ENCODE results near the gene PDK2. TPM values are rescaled to one million over a fixed set of nuclear protein-coding genes. Genes with fewer than 3 reads are reported as not detected.
A peak's percentile ranks its signal among the peaks of the same experiment; 100 is the strongest.

Gene PDK2
- total RNA-seq, 3 donors from 2014 or later: 8.8 to 11.7 (median 9.2) TPM

DNA sequence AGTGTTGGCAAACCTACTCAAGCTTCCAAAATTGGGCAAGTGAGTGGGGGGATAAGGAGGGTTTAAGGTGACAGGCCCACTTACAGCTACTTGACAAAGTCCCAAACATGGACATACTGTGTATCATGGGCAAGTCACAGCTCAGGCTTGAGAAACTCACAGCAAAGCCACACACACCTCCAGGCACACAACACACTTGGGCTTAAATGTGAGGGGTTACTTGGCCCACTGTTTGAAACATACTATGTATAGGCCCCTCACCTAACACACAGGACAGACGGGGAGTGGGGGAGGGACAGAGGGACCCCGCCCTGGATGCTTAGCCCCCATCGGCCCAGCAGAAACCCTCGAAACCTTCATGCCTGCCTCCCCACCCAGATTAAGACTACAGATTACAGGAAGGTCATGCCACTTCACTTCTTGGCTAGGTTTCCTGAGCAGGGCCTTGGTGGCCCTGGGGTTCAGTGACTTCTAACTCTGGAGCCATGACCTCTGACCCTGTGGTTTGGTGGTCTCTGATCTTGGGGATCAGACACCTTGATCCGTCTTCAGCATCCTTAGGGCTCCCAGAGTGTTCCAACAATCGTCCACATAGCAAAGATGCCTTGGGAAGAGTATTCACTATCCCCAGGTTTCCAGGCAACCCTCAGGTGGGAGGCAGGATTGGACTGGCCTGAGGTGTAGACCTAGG is 37.1 kb downstream of the PDK2 start:
- H3K4me1 Mint-ChIP-seq (ENCODE audit: low read depth): peaks cover 24% of the 10 kb centered on the region
- H3K36me3 Mint-ChIP-seq (ENCODE audit: insufficient read depth): peaks cover 15% of the 10 kb centered on the region
- H3K27me3 Mint-ChIP-seq (ENCODE audit: low read depth): peaks cover 9% of the 10 kb centered on the region
- H3K4me3 Mint-ChIP-seq: no peak overlapping the region
- ATAC-seq: no peak
- H3K9me3 Mint-ChIP-seq: no peaks in the 10 kb centered on the region
- no peak for DNase-seq

DNA sequence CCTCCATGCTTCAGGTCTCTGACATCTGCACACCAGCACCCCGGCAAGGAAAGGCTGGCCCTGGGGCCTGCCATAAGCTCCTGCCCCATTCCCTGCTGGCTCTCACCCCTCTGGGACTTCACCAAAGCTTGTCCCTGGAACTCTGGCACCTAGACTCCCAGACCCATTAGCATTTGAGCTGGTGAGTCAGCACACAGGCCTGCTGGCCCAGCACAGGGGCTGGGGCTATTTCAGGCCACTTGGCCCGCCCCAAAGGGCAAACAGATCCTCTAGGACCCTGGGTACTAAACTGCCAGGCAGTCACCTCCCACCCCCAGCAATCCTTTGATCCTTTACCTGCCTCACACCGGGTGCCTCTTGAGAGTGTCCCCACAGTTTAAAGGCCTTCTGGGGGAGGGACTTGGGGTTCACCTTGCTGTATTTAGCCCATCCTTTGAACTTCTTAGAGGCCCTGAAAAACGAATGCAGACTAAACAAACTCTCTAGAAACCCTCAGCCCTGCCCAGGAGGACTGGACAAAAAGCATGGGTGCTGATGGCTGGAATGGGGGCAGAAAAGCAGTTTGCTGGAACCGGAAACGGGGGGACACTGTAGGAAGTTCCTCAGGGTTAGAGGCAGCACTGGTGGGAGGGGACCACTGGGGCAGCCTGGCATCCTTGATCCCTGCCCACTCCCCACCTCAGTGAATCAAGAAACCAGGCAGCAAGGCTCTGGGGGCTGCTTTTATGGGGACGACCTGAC is 38.0 kb downstream of the PDK2 start:
- DNase-seq (no peak), ATAC-seq (no peak)
- Mint-ChIP-seq H3K4me1 (ENCODE audit: low read depth) (peaks cover 22% of the 10 kb centered on the region), H3K9me3 (no peaks in the 10 kb centered on the region), H3K36me3 (ENCODE audit: insufficient read depth) (peaks cover 22% of the 10 kb centered on the region), H3K4me3 (no peak overlapping the region), H3K27me3 (ENCODE audit: low read depth) (peaks cover 9% of the 10 kb centered on the region)

DNA sequence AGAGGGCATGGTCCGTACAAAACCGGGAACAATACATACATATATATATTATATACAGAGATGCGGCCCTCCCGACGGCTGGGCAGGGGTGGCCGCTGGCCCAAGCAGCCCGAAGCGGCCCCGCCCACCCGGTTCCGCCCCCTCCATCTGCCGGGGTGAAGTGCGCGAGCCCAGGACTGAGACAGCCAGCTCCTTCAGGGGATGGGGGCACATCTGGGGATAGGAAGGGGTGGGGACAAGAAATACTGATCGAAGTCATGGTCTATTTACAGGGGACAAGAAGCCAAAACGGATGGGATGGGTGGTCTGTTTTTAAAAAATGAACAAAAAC is 38.6 kb downstream of the PDK2 start:
- H3K27me3 Mint-ChIP-seq (ENCODE audit: low read depth): peaks cover 4% of the 10 kb centered on the region
- peaks cover 27% of the 10 kb centered on the region for H3K36me3 Mint-ChIP-seq (ENCODE audit: insufficient read depth)
- ATAC-seq: no peak
- no peak for DNase-seq
- peaks cover 18% of the 10 kb centered on the region for H3K4me1 Mint-ChIP-seq (ENCODE audit: low read depth)
- H3K4me3 Mint-ChIP-seq: no peak overlapping the region
- no peaks in the 10 kb centered on the region for H3K9me3 Mint-ChIP-seq

DNA sequence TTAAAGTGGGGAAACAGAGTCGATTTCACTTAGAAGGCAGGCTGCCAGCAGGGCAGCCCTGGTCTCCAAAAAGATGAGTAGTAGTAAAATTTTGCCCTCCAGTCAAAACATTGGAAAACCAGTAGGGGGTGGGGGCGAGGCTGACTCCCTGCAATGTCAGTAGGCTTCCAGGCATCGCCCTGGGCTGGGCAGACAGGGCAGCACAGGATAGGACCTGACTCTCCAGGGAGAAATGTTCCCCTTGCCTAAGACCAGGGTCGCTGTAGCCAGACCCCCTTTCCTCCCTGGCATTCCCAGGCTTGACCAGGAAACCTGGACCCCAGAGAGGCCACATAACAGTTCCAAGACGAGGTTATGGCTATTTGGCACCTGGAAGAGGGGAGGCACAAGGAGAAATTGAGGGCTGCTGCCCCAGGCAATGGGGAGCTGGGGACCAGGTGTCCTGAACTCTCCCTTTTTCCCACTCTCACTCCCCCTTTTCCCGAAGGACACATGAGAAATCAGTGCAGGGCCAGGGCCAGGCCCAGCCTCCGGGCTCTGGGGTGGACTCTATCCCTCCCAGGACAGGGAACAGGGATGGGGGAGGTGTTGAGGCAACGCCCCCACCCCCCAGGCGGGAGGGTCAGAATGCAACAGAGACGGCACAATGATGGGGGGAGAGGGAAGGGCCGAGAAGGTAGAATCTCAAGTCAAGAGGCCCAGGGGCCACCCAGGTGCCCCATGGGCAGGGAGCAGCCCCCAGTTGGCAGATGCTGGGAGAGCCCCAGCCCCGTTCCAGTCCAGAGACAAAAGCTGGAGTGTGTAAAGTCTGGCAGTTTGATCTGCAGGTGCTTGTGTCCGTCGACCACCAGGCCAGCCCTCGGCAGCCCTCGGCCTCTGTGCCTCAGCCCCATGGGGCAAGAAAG is 39.3 kb downstream of the PDK2 start:
- H3K9me3 Mint-ChIP-seq: no peaks in the 10 kb centered on the region
- H3K4me1 Mint-ChIP-seq (ENCODE audit: low read depth): peaks cover 18% of the 10 kb centered on the region
- no peak for DNase-seq
- peaks cover 31% of the 10 kb centered on the region for H3K36me3 Mint-ChIP-seq (ENCODE audit: insufficient read depth)
- no peak overlapping the region for H3K4me3 Mint-ChIP-seq
- H3K27me3 Mint-ChIP-seq (ENCODE audit: low read depth): peaks cover 3% of the 10 kb centered on the region
- ATAC-seq: no peak

DNA sequence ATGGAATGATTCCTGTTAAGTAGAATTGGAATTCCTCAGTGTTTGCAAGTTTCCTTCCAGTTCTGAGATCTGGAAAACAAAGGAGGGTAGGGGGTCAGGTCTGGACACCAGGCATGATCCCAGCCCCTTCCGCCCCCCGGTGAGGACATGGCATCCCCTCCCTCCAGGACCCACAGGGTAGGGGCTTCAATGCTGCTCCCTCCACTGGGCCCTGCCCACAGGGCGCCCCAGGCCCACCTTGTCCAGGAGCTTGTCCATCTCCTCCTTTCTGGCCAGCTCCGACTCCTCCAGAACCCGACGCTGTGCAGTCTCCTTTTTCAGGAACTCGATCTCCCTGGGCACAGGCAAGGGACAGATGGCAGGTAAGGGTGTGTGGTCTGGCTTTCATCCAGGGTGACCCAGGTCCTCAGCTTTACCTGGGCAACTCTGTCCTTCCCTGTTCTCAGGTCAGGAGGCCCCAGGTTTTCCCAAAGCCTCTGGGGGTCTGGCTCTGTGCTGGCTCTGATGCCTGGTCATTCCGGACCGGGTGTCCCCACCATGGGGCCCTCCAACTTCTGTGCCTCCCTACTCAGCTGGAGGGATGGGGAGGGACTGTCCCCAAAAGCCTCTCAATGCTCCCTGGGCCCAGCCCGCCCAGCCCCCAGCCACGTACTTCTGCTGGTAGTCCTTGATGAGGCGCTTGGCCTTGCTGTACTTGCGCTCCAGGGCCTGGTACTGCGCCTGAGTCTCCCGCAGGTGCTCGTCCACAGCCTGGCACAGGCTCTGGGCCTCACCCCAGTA is 40.4 kb downstream of the PDK2 start:
- no peaks in the 10 kb centered on the region for H3K9me3 Mint-ChIP-seq
- ATAC-seq (no peak), DNase-seq (no peak)
- H3K27me3 Mint-ChIP-seq (ENCODE audit: low read depth): peaks cover 3% of the 10 kb centered on the region
- no peak overlapping the region for H3K4me3 Mint-ChIP-seq
- H3K4me1 Mint-ChIP-seq (ENCODE audit: low read depth): peaks cover 28% of the 10 kb centered on the region
- H3K36me3 Mint-ChIP-seq (ENCODE audit: insufficient read depth): peaks cover 41% of the 10 kb centered on the region

DNA sequence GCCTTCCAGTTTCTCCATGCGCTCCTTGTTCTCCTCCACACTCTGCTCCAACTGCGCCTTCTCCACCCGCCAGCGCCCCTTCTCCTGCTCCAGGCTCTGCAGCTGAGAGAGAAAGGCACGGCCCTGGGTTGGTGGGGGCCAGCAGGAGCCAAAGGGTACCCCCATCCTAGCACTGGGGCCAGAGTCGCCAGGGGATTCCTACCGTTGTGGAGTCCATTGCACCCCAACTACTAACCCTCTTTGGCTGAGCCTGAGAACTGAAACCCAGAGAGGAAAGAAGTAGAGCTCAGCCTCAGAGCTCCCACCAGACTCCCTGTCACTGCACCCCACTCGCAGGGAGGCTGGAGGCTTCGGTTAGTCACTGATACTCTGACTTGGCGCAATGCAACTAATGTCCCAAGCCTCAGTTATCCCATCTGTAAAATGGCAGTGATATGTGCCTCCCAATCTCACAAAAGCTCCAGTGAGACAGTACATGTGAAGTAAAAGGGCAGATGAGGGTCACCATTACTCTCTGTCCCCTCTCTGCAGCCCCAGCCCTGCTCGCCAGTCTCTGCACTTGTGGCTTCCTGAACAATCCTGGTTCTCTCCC is 41.0 kb downstream of the PDK2 start:
- Mint-ChIP-seq H3K4me3 (no peak overlapping the region), H3K36me3 (ENCODE audit: insufficient read depth) (peaks cover 45% of the 10 kb centered on the region), H3K9me3 (no peaks in the 10 kb centered on the region), H3K4me1 (ENCODE audit: low read depth) (peaks cover 28% of the 10 kb centered on the region), H3K27me3 (ENCODE audit: low read depth) (no peaks in the 10 kb centered on the region)
- ATAC-seq: no peak
- DNase-seq: no peak

DNA sequence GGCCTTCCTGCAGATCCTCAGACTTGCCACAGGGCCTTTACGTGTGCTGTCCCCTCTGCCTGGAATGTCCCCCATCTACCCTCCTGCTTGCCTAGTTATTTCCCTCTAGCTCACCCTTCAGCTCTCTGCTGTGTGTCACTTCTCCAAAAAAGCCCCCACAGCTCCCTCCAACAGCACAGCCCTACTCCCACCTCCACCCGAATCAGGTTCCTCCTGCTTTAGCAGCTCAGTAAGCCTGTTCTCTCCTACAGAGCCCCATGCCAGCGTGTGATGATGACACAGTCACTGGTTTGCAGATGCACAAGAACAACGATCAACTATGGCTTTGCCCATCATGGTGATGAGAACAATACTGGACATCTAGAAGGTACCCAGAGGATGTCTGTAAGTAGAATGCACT is 41.9 kb downstream of the PDK2 start:
- DNase-seq (no peak), ATAC-seq (no peak)
- Mint-ChIP-seq H3K9me3 (no peaks in the 10 kb centered on the region), H3K4me3 (no peak overlapping the region), H3K27me3 (ENCODE audit: low read depth) (no peaks in the 10 kb centered on the region), H3K36me3 (ENCODE audit: insufficient read depth) (peaks cover 53% of the 10 kb centered on the region), H3K4me1 (ENCODE audit: low read depth) (peaks cover 30% of the 10 kb centered on the region)

DNA sequence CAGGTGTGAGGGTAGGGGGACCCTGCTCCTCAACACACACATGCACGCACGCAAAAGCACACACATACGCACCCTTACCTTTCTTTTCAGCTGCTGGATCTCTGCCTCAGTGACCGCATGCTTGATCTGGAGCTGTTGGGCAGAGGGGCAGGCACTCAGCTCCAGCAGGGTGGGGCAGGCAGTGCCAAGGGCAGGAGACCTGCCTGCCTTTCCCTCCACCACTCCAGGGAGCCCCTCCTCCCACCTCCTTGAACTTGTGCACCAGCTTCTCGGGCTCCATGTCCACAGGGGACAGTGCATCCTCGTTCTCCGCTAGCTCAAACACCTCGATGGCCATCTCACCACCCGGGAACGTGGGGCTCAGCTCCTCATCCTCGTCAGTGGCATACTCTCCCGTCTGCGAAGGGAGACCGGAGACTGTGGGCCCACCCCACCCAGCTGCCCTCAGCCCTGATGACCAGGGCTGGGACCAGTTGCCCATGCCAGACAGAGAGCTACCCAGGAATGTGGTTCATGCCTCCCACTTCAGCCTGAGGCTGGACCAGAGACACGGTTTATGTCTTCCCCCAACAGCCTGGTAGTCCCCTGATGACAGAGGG is 44.1 kb downstream of the PDK2 start:
- Mint-ChIP-seq H3K27me3 (ENCODE audit: low read depth) (no peaks in the 10 kb centered on the region), H3K36me3 (ENCODE audit: insufficient read depth) (peaks cover 70% of the 10 kb centered on the region), H3K9me3 (no peaks in the 10 kb centered on the region), H3K4me3 (no peak overlapping the region), H3K4me1 (ENCODE audit: low read depth) (peaks cover 47% of the 10 kb centered on the region)
- no peak for ATAC-seq
- DNase-seq: no peak

DNA sequence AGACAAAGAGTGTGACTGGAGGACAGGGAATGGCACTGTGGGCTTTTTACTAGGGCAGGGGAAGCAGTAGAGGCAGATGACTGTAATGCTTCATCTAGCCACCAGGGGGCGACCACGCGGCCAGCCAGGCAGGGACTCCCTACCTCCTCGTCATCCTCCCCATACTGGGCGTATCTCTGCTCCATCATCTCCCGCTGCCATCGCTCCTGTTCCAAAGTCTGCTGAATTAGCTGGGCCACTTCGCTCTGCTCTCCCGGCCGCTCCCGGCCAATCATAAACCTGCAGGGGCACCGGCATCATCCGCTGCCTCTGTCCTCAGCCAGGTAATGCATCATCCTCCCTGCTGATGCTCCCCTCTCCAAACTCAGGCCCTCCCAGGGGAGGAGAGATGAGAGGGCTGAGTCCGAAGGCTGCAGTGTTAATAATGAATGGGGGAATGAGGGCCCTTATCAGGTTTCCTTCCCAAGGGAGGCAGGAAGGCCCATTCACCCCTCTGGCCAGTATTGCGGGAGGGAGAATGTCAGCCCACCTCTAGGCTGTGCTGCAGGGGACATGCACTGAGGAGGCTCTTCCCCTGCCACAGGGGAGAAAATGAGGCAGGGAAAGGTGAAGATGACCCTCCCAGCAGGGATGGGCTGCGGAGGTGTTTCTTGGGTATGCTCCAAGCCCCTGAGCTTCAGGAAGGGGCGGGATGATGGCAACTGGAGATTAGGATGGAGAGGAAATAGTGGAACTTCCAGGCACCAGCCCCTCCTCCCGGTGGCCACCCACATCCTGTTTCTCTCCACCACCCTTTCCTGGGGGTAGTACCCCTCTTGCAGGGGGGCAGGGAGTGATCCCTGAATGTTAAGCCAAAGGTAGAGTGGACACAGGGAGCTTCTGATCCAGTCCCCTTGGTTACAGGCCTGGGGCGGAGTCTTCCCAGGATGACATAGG is 45.1 kb downstream of the PDK2 start:
- Mint-ChIP-seq H3K4me3 (peak overlapping the region; percentile 27), H3K9me3 (no peaks in the 10 kb centered on the region), H3K4me1 (ENCODE audit: low read depth) (peaks cover 52% of the 10 kb centered on the region), H3K36me3 (ENCODE audit: insufficient read depth) (peaks cover 75% of the 10 kb centered on the region), H3K27me3 (ENCODE audit: low read depth) (no peaks in the 10 kb centered on the region)
- ATAC-seq (peak; percentile 86 to 93), DNase-seq (peak; percentile 81)

DNA sequence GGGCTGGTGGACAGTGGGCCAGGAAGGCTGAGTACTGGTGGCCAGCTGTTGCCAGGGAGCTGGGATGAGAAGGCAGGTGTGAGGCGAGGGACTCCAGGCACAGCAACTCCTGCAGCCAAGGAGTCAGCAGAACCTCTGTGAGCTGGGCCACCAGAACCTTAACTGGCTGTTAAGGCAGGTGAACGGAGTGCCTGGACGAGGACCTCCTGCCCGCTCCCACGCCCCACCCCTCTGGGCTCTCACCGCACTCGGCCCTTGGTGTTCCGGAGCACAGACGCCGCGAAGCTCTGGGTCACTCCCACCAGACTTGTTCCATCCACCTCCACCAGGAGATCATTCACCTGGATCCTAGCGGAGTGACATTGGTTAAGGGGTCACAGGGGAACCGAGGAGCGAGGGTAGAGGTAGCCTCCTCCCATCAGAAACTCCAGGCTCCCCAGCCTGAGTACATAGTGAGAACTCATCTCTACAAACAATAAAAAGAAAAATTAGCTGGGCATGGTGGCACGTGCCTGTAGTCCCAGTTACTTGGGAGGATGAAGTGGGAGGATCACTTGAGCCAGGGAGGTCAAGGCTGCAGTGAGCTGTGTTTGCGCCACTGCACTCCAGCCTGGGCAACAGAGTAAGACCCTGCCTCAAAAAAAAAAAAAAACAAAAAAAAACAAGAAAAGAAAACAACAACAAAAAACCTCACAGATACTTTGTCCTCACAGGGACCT is 46.0 kb downstream of the PDK2 start:
- peaks cover 59% of the 10 kb centered on the region for H3K4me1 Mint-ChIP-seq (ENCODE audit: low read depth)
- no peaks in the 10 kb centered on the region for H3K9me3 Mint-ChIP-seq
- peaks cover 70% of the 10 kb centered on the region for H3K36me3 Mint-ChIP-seq (ENCODE audit: insufficient read depth)
- ATAC-seq (no peak), DNase-seq (no peak)
- H3K27me3 Mint-ChIP-seq (ENCODE audit: low read depth): no peaks in the 10 kb centered on the region
- peak overlapping the region; percentile 24 for H3K4me3 Mint-ChIP-seq

DNA sequence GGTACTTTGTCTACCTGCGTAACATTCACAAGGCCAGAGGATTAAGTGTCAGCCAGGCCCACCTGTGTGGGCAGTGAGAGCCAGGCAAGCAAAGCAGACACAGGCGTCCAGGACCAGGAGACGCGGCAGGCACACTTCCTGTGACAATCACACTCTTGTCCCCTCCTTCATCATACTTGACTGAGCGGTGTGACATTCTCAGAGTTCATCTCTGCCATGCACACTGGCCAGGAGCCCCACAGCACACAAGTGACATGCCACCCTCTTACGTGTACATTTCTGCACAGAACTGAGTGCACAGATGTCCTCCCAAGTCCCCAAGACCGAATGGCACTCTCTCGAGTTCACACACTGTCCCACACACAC is 46.6 kb downstream of the PDK2 start:
- Mint-ChIP-seq H3K4me1 (ENCODE audit: low read depth) (peaks cover 64% of the 10 kb centered on the region), H3K9me3 (no peaks in the 10 kb centered on the region), H3K27me3 (ENCODE audit: low read depth) (no peaks in the 10 kb centered on the region), H3K4me3 (peak overlapping the region; percentile 24), H3K36me3 (ENCODE audit: insufficient read depth) (peaks cover 65% of the 10 kb centered on the region)
- no peak for ATAC-seq
- DNase-seq: no peak

DNA sequence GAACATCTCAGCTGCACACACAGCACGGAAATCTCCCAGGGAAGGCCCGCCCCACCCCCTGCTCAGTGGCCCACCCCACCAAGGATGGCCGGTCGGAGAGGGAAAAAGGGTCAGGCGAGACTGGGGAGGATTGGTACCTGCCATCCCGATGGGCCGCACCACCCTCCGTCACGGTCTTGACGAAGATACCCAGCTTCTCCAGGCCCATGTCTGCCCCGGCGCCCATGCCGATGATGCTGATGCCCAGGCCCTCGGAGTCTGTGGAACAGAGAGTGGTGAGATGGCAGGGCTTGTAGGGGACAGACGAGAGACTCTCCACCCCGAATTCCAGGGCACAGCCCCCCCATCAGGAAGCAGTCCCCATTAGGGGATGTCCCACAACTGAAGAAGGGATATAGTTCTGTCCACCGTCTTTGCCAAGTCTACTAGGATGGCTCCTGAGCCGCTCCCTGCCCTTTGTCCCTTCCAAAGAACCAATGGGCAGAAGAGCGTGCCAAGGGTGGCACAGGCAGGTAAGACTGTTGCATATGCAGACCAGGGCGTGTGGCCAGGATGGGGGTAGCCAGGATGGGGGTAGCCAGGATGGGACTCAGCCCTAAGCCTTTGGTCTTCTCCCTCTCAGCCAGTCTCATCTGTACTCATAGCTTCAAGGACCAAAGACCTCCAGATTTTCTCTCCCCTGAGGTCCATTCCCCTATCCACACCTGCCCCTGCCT is 48.5 kb downstream of the PDK2 start:
- Mint-ChIP-seq H3K9me3 (no peaks in the 10 kb centered on the region), H3K4me3 (no peak overlapping the region), H3K27me3 (ENCODE audit: low read depth) (no peaks in the 10 kb centered on the region), H3K4me1 (ENCODE audit: low read depth) (peaks cover 79% of the 10 kb centered on the region), H3K36me3 (ENCODE audit: insufficient read depth) (peaks cover 53% of the 10 kb centered on the region)
- ATAC-seq (no peak), DNase-seq (no peak)

Measured in activated T-cell treated with anti-CD3 and anti-CD28 coated beads, Interleukin-2, amount 50 U/mL, for 4 hours (primary cell).